HEK293 (cell line): ENCODE results near the gene DCTN3.

Source experiments
- CTCF ChIA-PET: fragments of 350-600 bp; formaldehyde crosslinking; extraction: SDS; loops from one replicate; lab custom pipeline; 2021; ENCODE audit warnings: antibody characterized with exemption; lab: Yijun Ruan, JAX
- POLR2A ChIA-PET: fragments of 300-600 bp; formaldehyde crosslinking; extraction: SDS; loops from one replicate; lab custom pipeline; 2020; ENCODE audit warnings: antibody characterized with exemption, inconsistent platforms; lab: Yijun Ruan, JAX
- H3K27ac ChIP-seq: fragments of 200-500 bp; sonication (Bioruptor generic); 2 replicates; pipeline ENCODE4 v1.5.1; 2014; ENCODE audit warnings: low read depth, low read length, control low read depth, inconsistent platforms; ENCODE audit errors: extremely low read depth
- H3K36me3 ChIP-seq, 2 experiments: fragments of 200-500 bp in 1 of 2; sonication (Bioruptor generic) in 1 of 2; 1 replicate in 1 of 2; 2 replicates in 1 of 2; pipeline ENCODE4 v1.5.1; 2014 to 2017; ENCODE audit warnings: inconsistent platforms in 2 of 2, low read length in 2 of 2; ENCODE audit not compliant: control insufficient read depth in 2 of 2, insufficient read depth in 1 of 2
- H3K4me1 ChIP-seq: fragments of 200-500 bp; sonication (Bioruptor generic); 2 replicates; pipeline ENCODE4 v1.5.1; 2014; ENCODE audit warnings: mild to moderate bottlenecking, low read length, inconsistent platforms; ENCODE audit not compliant: control insufficient read depth, insufficient read depth
- H3K4me3 ChIP-seq: 2 replicates; pipeline ENCODE4 v1.5.1; 2011; ENCODE audit warnings: low read depth, mild to moderate bottlenecking, control low read depth, low read length, moderate library complexity
- H3K9me3 ChIP-seq: fragments of 200-500 bp; sonication (Bioruptor generic); 2 replicates; pipeline ENCODE4 v1.5.1; 2014; ENCODE audit warnings: low read depth, low read length, inconsistent platforms; ENCODE audit not compliant: control insufficient read depth, insufficient read depth
- BCL11A ChIP-seq: fragments of 450-650 bp; formaldehyde crosslinking; IDR thresholded peaks from 2 replicates; pipeline ENCODE4 v1.5.1; 2016; ENCODE audit warnings: low read depth, missing biosample characterization, missing genetic modification characterization
- GLIS2 ChIP-seq: fragments of 450-650 bp; formaldehyde crosslinking; IDR thresholded peaks from 2 replicates; pipeline ENCODE4 v1.5.1; 2016; ENCODE audit warnings: missing biosample characterization, missing genetic modification characterization
- KLF10 ChIP-seq: fragments of 450-650 bp; IDR thresholded peaks from 2 replicates; pipeline ENCODE4 v1.5.1; 2018; ENCODE audit warnings: missing biosample characterization, mild to moderate bottlenecking, missing genetic modification characterization
- OSR2 ChIP-seq: fragments of 450-650 bp; formaldehyde crosslinking; IDR thresholded peaks from 2 replicates; pipeline ENCODE4 v1.5.1; 2016; ENCODE audit warnings: missing biosample characterization, missing genetic modification characterization
- SCRT1 ChIP-seq: fragments of 450-650 bp; formaldehyde crosslinking; IDR thresholded peaks from 2 replicates; pipeline ENCODE4 v1.5.1; 2016; ENCODE audit warnings: missing biosample characterization, missing genetic modification characterization, borderline replicate concordance
- SCRT2 ChIP-seq: fragments of 450-650 bp; formaldehyde crosslinking; IDR thresholded peaks from 2 replicates; pipeline ENCODE4 v1.5.1; 2016; ENCODE audit warnings: missing biosample characterization, missing genetic modification characterization
- SP2 ChIP-seq: fragments of 450-650 bp; formaldehyde crosslinking; IDR thresholded peaks from 2 replicates; pipeline ENCODE4 v1.5.1; 2016; ENCODE audit warnings: missing biosample characterization, missing genetic modification characterization
- ZBTB8A ChIP-seq: fragments of 450-650 bp; formaldehyde crosslinking; IDR thresholded peaks from 2 replicates; pipeline ENCODE4 v1.5.1; 2016; ENCODE audit warnings: missing biosample characterization, missing genetic modification characterization
- ZFP37 ChIP-seq: fragments of 450-650 bp; formaldehyde crosslinking; IDR thresholded peaks from 2 replicates; pipeline ENCODE4 v1.5.1; 2016; ENCODE audit warnings: missing biosample characterization, missing genetic modification characterization
- ZNF2 ChIP-seq: fragments of 450-650 bp; formaldehyde crosslinking; IDR thresholded peaks from 2 replicates; pipeline ENCODE4 v1.5.1; 2016; ENCODE audit warnings: missing biosample characterization, missing genetic modification characterization
- ZNF366 ChIP-seq: fragments of 450-650 bp; formaldehyde crosslinking; conservative IDR thresholded peaks from 2 replicates; pipeline ENCODE4 v1.5.1; 2016; ENCODE audit warnings: missing biosample characterization, missing genetic modification characterization
- ZNF501 ChIP-seq: fragments of 450-650 bp; formaldehyde crosslinking; IDR thresholded peaks from 2 replicates; pipeline ENCODE4 v1.5.1; 2016; ENCODE audit warnings: missing biosample characterization, missing genetic modification characterization
- ZNF529 ChIP-seq: fragments of 450-650 bp; formaldehyde crosslinking; IDR thresholded peaks from 2 replicates; pipeline ENCODE4 v1.5.1; 2017; ENCODE audit warnings: missing genetic modification characterization, missing biosample characterization; ENCODE audit not compliant: insufficient replicate concordance
- ZNF596 ChIP-seq: fragments of 450-650 bp; IDR thresholded peaks from 2 replicates; pipeline ENCODE4 v1.5.0; 2018; ENCODE audit warnings: missing biosample characterization, mild to moderate bottlenecking, missing genetic modification characterization, moderate library complexity
- TF ChIP-seq, protein P1 (sequence below): fragments of 450-650 bp; formaldehyde crosslinking; IDR thresholded peaks from 2 replicates; pipeline ENCODE4 v1.5.1; 2016; ENCODE audit warnings: missing biosample characterization, missing genetic modification characterization
- TF ChIP-seq, protein P2 (sequence below): IDR thresholded peaks from 2 replicates; pipeline ENCODE4 v1.6.1; 2011; ENCODE audit warnings: mild to moderate bottlenecking, low read depth, low read length, borderline replicate concordance
- TF ChIP-seq, protein P3 (sequence below): fragments of 450-650 bp; formaldehyde crosslinking; IDR thresholded peaks from 2 replicates; pipeline ENCODE4 v1.5.1; 2016; ENCODE audit warnings: missing biosample characterization, missing genetic modification characterization
- TF ChIP-seq, protein P4 (sequence below): fragments of 450-650 bp; formaldehyde crosslinking; IDR thresholded peaks from 2 replicates; pipeline ENCODE4 v1.5.1; 2017; ENCODE audit warnings: missing biosample characterization, missing genetic modification characterization

DCTN3 gene

DNA sequence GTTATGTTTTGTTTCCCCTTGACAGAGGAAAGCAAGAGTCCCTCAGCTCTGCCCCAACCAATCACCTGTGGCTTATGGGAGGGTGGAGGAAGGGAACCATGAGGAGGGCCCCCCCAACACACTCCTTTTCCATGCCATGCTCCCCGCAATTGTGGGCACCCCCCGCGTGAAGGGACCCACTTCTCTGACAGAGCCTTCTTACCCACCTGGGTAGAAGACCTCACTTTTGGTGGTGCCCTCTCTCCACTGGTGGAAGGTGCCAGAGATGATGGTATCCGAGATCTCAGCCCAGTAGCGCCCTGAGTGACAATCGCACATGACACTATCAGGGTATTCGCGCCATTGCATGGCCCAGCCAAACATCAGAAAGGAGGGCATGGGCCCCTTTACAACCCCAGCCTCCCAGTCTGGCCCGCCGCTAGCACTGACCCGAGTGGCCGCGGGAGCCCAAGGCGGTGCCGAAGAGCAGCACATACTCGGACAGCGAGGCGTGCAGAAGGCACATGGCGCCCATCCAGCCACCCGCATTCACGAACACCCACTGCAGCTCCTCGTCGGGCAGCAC lies 16.6 kb upstream of the DCTN3 start:
- POLR2A ChIA-PET = interaction anchor here (0.8 to 7.0 kb wide), 13 partner anchors 8 to 1612 kb away, joined by 3 to 90 read pairs (median 8); partner anchors contain the start of genes ARID3C, DCTN3, DNAJA1 and GALT
- peak overlapping the region; percentile 77 for H3K27ac ChIP-seq
- H3K4me1 ChIP-seq = no peaks in the 10 kb centered on the region
- no peaks in the 10 kb centered on the region for H3K9me3 ChIP-seq
- TF ChIP-seq, protein P1, sequence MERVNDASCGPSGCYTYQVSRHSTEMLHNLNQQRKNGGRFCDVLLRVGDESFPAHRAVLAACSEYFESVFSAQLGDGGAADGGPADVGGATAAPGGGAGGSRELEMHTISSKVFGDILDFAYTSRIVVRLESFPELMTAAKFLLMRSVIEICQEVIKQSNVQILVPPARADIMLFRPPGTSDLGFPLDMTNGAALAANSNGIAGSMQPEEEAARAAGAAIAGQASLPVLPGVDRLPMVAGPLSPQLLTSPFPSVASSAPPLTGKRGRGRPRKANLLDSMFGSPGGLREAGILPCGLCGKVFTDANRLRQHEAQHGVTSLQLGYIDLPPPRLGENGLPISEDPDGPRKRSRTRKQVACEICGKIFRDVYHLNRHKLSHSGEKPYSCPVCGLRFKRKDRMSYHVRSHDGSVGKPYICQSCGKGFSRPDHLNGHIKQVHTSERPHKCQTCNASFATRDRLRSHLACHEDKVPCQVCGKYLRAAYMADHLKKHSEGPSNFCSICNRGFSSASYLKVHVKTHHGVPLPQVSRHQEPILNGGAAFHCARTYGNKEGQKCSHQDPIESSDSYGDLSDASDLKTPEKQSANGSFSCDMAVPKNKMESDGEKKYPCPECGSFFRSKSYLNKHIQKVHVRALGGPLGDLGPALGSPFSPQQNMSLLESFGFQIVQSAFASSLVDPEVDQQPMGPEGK (tag by site-specific recombination) = peak; percentile 25; the same call in 1 of the 2 replicates
- peak; percentile 2; the same call in 1 of the 2 replicates for TF ChIP-seq ZNF501 (tag by site-specific recombination)
- TF ChIP-seq, protein P2, sequence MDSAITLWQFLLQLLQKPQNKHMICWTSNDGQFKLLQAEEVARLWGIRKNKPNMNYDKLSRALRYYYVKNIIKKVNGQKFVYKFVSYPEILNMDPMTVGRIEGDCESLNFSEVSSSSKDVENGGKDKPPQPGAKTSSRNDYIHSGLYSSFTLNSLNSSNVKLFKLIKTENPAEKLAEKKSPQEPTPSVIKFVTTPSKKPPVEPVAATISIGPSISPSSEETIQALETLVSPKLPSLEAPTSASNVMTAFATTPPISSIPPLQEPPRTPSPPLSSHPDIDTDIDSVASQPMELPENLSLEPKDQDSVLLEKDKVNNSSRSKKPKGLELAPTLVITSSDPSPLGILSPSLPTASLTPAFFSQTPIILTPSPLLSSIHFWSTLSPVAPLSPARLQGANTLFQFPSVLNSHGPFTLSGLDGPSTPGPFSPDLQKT = no peak
- TF ChIP-seq OSR2 (tag by site-specific recombination) = no peak
- TF ChIP-seq ZNF596 (tag by site-specific recombination) = no peak
- TF ChIP-seq GLIS2 (tag by site-specific recombination) = peak; percentile 70
- TF ChIP-seq ZBTB8A (tag by site-specific recombination) = peak; percentile 80
- TF ChIP-seq, protein P3, sequence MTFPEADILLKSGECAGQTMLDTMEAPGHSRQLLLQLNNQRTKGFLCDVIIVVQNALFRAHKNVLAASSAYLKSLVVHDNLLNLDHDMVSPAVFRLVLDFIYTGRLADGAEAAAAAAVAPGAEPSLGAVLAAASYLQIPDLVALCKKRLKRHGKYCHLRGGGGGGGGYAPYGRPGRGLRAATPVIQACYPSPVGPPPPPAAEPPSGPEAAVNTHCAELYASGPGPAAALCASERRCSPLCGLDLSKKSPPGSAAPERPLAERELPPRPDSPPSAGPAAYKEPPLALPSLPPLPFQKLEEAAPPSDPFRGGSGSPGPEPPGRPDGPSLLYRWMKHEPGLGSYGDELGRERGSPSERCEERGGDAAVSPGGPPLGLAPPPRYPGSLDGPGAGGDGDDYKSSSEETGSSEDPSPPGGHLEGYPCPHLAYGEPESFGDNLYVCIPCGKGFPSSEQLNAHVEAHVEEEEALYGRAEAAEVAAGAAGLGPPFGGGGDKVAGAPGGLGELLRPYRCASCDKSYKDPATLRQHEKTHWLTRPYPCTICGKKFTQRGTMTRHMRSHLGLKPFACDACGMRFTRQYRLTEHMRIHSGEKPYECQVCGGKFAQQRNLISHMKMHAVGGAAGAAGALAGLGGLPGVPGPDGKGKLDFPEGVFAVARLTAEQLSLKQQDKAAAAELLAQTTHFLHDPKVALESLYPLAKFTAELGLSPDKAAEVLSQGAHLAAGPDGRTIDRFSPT (tag by site-specific recombination) = 0 out of 2 replicates have a peak, but pooled peaks have one; percentile 13
- no peak for TF ChIP-seq ZNF366 (tag by site-specific recombination)
- TF ChIP-seq KLF10 (tag by site-specific recombination) = no peak
- 0 out of 2 replicates have a peak, but pooled peaks have one; percentile 64 for TF ChIP-seq SCRT1 (tag by site-specific recombination)
- peak; percentile 87 for TF ChIP-seq SCRT2 (tag by site-specific recombination)
- TF ChIP-seq ZFP37 = 0 out of 2 replicates have a peak, but pooled peaks have one; percentile 48
- peaks cover 0 to 15% of the 10 kb centered on the region in 2 experiments; a peak in 2 of 3 replicates for H3K36me3 ChIP-seq
- H3K4me3 ChIP-seq = peak overlapping the region; percentile 67
- CTCF ChIA-PET = interaction anchor here (0.6 to 8.3 kb wide), 8 partner anchors 11 to 1103 kb away, joined by 5 to 164 read pairs (median 12); partner anchors contain the start of genes DCTN3, GALT, IL11RA and RPP25L

DNA sequence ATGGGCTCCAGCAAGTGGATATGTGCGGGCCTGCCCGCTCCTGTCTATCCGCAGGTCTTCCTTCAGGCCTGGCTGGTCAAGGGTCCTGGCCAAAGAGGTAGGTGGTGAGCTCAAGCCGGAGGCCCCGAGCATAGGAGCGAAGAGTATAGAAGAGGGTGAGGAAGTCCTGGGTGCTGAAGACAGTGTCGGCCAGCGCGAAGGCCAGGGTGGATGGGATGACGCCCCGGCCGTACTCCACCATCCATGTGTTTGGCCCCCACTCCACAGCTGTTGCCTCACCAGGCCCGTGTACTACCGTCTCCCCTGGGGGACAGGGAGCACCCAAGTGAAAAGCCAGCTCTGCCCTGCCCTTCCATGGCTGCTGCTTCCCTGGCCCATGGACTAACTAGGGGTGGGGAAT lies 15.3 kb upstream of the DCTN3 start:
- POLR2A ChIA-PET = interaction anchor here (1.1 to 7.0 kb wide), 5 partner anchors 11 to 44 kb away, joined by 3 to 90 read pairs (median 10); partner anchors contain the start of genes DCTN3, GALT and RPP25L
- CTCF ChIA-PET = interaction anchor here (0.7 to 8.3 kb wide), 10 partner anchors 12 to 256 kb away, joined by 3 to 164 read pairs (median 8); partner anchors contain the start of genes DCTN3, GALT, IL11RA and RPP25L
- H3K36me3 ChIP-seq = peaks cover 0 to 15% of the 10 kb centered on the region in 2 experiments; a peak in 2 of 3 replicates

More for the DNA sequence above, 15.3 kb upstream of the DCTN3 start:
- TF ChIP-seq, protein P4, sequence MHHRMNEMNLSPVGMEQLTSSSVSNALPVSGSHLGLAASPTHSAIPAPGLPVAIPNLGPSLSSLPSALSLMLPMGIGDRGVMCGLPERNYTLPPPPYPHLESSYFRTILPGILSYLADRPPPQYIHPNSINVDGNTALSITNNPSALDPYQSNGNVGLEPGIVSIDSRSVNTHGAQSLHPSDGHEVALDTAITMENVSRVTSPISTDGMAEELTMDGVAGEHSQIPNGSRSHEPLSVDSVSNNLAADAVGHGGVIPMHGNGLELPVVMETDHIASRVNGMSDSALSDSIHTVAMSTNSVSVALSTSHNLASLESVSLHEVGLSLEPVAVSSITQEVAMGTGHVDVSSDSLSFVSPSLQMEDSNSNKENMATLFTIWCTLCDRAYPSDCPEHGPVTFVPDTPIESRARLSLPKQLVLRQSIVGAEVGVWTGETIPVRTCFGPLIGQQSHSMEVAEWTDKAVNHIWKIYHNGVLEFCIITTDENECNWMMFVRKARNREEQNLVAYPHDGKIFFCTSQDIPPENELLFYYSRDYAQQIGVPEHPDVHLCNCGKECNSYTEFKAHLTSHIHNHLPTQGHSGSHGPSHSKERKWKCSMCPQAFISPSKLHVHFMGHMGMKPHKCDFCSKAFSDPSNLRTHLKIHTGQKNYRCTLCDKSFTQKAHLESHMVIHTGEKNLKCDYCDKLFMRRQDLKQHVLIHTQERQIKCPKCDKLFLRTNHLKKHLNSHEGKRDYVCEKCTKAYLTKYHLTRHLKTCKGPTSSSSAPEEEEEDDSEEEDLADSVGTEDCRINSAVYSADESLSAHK (tag by site-specific recombination) = no peak
- TF ChIP-seq BCL11A (tag by site-specific recombination) (no peak), ZNF529 (tag by site-specific recombination) (no peak), SP2 (no peak), ZNF2 (tag by site-specific recombination) (no peak)
- no peaks in the 10 kb centered on the region for H3K4me1 ChIP-seq
- no peak overlapping the region for H3K4me3 ChIP-seq
- no peak overlapping the region for H3K27ac ChIP-seq
- no peaks in the 10 kb centered on the region for H3K9me3 ChIP-seq
